Loucy (cell line): ENCODE measurements around the gene CFAP90.
A peak's percentile ranks its signal among the peaks of the same experiment; 100 is the strongest.

Experiments
- H2AFZ ChIP-seq: fragments of 200-600 bp; sonication (generic); 2 replicates; pipeline ENCODE4 v1.6.0; 2016; ENCODE audit warnings: antibody characterized with exemption, mild to moderate bottlenecking, low read length, moderate library complexity
- H3F3A ChIP-seq: fragments of 200-600 bp; 2 replicates; pipeline ENCODE4 v1.6.0; 2016; ENCODE audit warnings: antibody characterized with exemption, low read depth, mild to moderate bottlenecking
- H3K27me3 ChIP-seq: fragments of 200-600 bp; sonication (generic); 2 replicates; pipeline ENCODE4 v1.6.1; 2014; ENCODE audit warnings: low read length, mild to moderate bottlenecking; ENCODE audit not compliant: insufficient read depth, poor library complexity, severe bottlenecking
- H3K36me3 ChIP-seq: fragments of 200-600 bp; sonication (generic); 2 replicates; pipeline ENCODE4 v1.6.1; 2016; ENCODE audit warnings: low read length; ENCODE audit not compliant: insufficient read depth
- H3K4me1 ChIP-seq: fragments of 200-600 bp; sonication (generic); 2 replicates; pipeline ENCODE4 v1.5.1; 2014; ENCODE audit warnings: low read length, mild to moderate bottlenecking; ENCODE audit not compliant: insufficient read depth, poor library complexity, severe bottlenecking
- H3K4me2 ChIP-seq: fragments of 200-600 bp; sonication (generic); 2 replicates; pipeline ENCODE4 v1.6.0; 2014; ENCODE audit warnings: antibody characterized with exemption, low read length, low read depth, mild to moderate bottlenecking; ENCODE audit not compliant: poor library complexity, severe bottlenecking
- H3K4me3 ChIP-seq: fragments of 200-600 bp; sonication (generic); 2 replicates; pipeline ENCODE4 v1.5.1; 2014; ENCODE audit warnings: low read length, mild to moderate bottlenecking, mixed read lengths; ENCODE audit not compliant: poor library complexity, severe bottlenecking
- H3K79me2 ChIP-seq: fragments of 200-600 bp; sonication (generic); 2 replicates; pipeline ENCODE4 v1.6.1; 2014; ENCODE audit warnings: low read length; ENCODE audit not compliant: insufficient read depth
- H3K9ac ChIP-seq: fragments of 200-600 bp; sonication (generic); 2 replicates; pipeline ENCODE4 v1.6.0; 2014; ENCODE audit warnings: mild to moderate bottlenecking, low read depth, low read length, moderate library complexity; ENCODE audit not compliant: poor library complexity, severe bottlenecking
- H3K9me2 ChIP-seq: fragments of 200-600 bp; sonication (generic); replicated peaks from 2 replicates; pipeline ENCODE4 v1.6.1; 2016; ENCODE audit warnings: low read depth, low read length, mixed read lengths
- H3K9me3 ChIP-seq: fragments of 200-600 bp; sonication (generic); 2 replicates; pipeline ENCODE4 v1.6.1; 2014; ENCODE audit warnings: mild to moderate bottlenecking, antibody characterized with exemption, low read length, low read depth; ENCODE audit not compliant: insufficient read depth
- H4K20me1 ChIP-seq: fragments of 200-600 bp; sonication (generic); 2 replicates; pipeline ENCODE4 v1.6.0; 2014; ENCODE audit warnings: antibody characterized with exemption, low read length, mild to moderate bottlenecking; ENCODE audit not compliant: insufficient read depth, poor library complexity, severe bottlenecking
- EZH2phosphoT487 ChIP-seq: fragments of 200-600 bp; IDR thresholded peaks from 2 replicates; pipeline ENCODE4 v1.6.1; 2018; ENCODE audit warnings: antibody characterized with exemption, mild to moderate bottlenecking, moderate library complexity, borderline replicate concordance
- TF ChIP-seq, protein P1 (sequence below): fragments of 200-600 bp; sonication (generic); conservative IDR thresholded peaks from 2 replicates; pipeline ENCODE4 v1.5.1; 2014; ENCODE audit warnings: mild to moderate bottlenecking, antibody characterized with exemption, low read length

The CFAP90 gene

GRCh38 chr5:7822449-7822848 lies 28.5 kb downstream of the CFAP90 start:
- Histone ChIP-seq H3K36me3 (no peaks in the 10 kb centered on the region), H3K4me1 (no peaks in the 10 kb centered on the region), H3K4me3 (no peak overlapping the region), H3K4me2 (no peak overlapping the region), H3K79me2 (no peaks in the 10 kb centered on the region), H3K9ac (no peak overlapping the region), H3K27me3 (no peaks in the 10 kb centered on the region), H3K9me3 (no peaks in the 10 kb centered on the region), H3K9me2 (no peaks in the 10 kb centered on the region), H4K20me1 (no peaks in the 10 kb centered on the region), H2AFZ (no peak overlapping the region), H3F3A (no peaks in the 10 kb centered on the region)
- no peak for TF ChIP-seq EZH2phosphoT487
- TF ChIP-seq, protein P1, sequence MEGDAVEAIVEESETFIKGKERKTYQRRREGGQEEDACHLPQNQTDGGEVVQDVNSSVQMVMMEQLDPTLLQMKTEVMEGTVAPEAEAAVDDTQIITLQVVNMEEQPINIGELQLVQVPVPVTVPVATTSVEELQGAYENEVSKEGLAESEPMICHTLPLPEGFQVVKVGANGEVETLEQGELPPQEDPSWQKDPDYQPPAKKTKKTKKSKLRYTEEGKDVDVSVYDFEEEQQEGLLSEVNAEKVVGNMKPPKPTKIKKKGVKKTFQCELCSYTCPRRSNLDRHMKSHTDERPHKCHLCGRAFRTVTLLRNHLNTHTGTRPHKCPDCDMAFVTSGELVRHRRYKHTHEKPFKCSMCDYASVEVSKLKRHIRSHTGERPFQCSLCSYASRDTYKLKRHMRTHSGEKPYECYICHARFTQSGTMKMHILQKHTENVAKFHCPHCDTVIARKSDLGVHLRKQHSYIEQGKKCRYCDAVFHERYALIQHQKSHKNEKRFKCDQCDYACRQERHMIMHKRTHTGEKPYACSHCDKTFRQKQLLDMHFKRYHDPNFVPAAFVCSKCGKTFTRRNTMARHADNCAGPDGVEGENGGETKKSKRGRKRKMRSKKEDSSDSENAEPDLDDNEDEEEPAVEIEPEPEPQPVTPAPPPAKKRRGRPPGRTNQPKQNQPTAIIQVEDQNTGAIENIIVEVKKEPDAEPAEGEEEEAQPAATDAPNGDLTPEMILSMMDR, result no peak

DNA sequence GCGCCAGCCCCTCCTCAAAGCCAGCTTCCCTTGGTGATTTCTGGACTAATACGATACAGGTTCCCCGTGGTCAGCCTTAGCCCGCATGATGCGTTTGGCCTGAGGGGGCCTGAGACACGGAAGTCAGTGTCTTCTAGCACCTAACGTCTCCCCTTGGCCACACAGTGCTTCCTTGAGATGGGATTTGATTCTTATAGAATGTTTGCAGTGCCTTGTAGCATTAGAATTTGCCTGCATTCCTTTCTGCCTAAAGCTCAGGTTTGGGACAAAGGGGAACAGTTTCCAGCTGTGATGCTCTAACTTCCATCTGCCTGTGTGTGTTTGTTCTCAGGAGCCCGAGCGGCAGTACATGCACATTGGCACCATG lies 34.4 kb downstream of the CFAP90 start:
- H3K27me3 ChIP-seq, result no peaks in the 10 kb centered on the region
- no peaks in the 10 kb centered on the region for H4K20me1 ChIP-seq
- no peaks in the 10 kb centered on the region for H3K79me2 ChIP-seq
- H3K4me1 ChIP-seq, result peaks cover 30% of the 10 kb centered on the region
- H3K4me2 ChIP-seq, result peak overlapping the region; percentile 68
- no peaks in the 10 kb centered on the region for H3K9me2 ChIP-seq
- no peaks in the 10 kb centered on the region for H3K36me3 ChIP-seq
- H3F3A ChIP-seq, result no peaks in the 10 kb centered on the region
- no peaks in the 10 kb centered on the region for H3K9me3 ChIP-seq
- peak overlapping the region; percentile 74 for H2AFZ ChIP-seq
- TF ChIP-seq, protein P1, result no peak
- no peak for TF ChIP-seq EZH2phosphoT487
- peak overlapping the region; percentile 60 for H3K9ac ChIP-seq
- H3K4me3 ChIP-seq, result peak overlapping the region; percentile 64

GRCh38 chr5:7815892-7816534 lies 34.9 kb downstream of the CFAP90 start:
- no peak for TF ChIP-seq EZH2phosphoT487
- TF ChIP-seq, protein P1, result peak; percentile 92
- H3K4me3 ChIP-seq, result peak overlapping the region; percentile 64
- H3K9me3 ChIP-seq, result no peaks in the 10 kb centered on the region
- no peaks in the 10 kb centered on the region for H3K79me2 ChIP-seq
- peak overlapping the region; percentile 74 for H2AFZ ChIP-seq
- H3F3A ChIP-seq, result no peaks in the 10 kb centered on the region
- H4K20me1 ChIP-seq, result no peaks in the 10 kb centered on the region
- H3K4me2 ChIP-seq, result peak overlapping the region; percentile 68
- H3K27me3 ChIP-seq, result no peaks in the 10 kb centered on the region
- H3K4me1 ChIP-seq, result peaks cover 30% of the 10 kb centered on the region
- no peaks in the 10 kb centered on the region for H3K9me2 ChIP-seq
- no peaks in the 10 kb centered on the region for H3K36me3 ChIP-seq
- H3K9ac ChIP-seq, result peak overlapping the region; percentile 60
